Superior temporal gyrus (tissue), 1 donor: ENCODE data around the gene CHST2.
A peak's percentile ranks its signal among the peaks of the same experiment; 100 is the strongest.
"Not testable (repeated sequence)": the region's sequence is repeated elsewhere in the genome, so short reads cannot be mapped to it uniquely, and the experiment has no call there.

Experiments
- DNase-seq: peaks from one replicate; pipeline ENCODE4 v3.0.0-alpha.2; 2016; ENCODE audit errors: extremely low spot score

CHST2 gene, protein sequence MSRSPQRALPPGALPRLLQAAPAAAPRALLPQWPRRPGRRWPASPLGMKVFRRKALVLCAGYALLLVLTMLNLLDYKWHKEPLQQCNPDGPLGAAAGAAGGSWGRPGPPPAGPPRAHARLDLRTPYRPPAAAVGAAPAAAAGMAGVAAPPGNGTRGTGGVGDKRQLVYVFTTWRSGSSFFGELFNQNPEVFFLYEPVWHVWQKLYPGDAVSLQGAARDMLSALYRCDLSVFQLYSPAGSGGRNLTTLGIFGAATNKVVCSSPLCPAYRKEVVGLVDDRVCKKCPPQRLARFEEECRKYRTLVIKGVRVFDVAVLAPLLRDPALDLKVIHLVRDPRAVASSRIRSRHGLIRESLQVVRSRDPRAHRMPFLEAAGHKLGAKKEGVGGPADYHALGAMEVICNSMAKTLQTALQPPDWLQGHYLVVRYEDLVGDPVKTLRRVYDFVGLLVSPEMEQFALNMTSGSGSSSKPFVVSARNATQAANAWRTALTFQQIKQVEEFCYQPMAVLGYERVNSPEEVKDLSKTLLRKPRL

DNA sequence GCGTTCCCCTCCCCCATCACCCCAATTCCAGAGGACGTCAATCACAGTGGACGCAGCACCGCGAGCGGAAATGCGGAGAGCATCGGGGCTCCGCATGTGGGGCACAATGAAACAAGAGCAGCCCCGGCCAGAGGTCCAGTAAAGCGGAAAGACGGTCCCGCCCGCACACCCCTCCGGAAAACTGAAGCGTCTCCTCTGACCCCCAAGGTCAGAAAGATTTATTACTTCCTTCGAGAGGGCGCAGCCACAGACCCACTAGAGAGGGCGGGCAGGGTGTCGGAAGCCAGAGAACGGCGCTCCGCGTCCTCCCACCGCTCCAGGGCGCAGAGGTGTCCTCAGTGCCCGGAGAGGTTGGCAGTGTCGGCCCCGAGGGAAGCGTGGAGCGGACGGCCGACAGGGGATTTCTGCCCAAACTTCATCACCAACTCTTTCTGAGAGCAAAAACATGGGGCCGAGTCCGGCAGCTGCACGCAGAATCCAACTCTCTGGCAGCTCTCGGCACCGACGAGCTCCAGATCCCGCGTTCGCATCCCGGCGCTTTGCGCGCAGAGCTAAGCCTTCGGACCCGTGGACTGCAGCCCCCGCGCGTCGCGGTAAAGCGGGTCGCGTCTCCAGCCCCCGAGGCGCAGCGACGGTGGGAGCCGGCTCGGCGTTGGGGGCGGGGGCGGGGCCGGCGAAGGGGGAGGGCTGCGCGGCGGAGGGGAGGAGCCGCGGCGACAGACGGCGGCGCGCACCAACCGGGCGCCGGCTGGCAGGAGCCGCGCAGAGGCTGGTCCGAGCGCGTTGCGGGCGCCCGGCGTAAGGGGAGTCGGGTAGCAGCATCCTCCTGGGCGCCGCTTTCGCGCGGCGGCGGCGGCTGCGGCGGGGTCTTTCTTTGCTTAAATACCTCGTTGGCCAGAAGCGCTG is at the start of gene CHST2:
Gene CHST2 (plus strand): TSS at position 763 of the 906 bp plus-strand sequence. CDS start 1,046 bp downstream, outside the sequence.
- DNase-seq = peak; percentile 59

- DNase-seq = no peak
These were observed 48.5 kb upstream of the CHST2 start for GRCh38 chr3:143070977-143071551.

- no peak for DNase-seq
These were observed 47.8 kb upstream of the CHST2 start for GRCh38 chr3:143071776-143072175.

DNA sequence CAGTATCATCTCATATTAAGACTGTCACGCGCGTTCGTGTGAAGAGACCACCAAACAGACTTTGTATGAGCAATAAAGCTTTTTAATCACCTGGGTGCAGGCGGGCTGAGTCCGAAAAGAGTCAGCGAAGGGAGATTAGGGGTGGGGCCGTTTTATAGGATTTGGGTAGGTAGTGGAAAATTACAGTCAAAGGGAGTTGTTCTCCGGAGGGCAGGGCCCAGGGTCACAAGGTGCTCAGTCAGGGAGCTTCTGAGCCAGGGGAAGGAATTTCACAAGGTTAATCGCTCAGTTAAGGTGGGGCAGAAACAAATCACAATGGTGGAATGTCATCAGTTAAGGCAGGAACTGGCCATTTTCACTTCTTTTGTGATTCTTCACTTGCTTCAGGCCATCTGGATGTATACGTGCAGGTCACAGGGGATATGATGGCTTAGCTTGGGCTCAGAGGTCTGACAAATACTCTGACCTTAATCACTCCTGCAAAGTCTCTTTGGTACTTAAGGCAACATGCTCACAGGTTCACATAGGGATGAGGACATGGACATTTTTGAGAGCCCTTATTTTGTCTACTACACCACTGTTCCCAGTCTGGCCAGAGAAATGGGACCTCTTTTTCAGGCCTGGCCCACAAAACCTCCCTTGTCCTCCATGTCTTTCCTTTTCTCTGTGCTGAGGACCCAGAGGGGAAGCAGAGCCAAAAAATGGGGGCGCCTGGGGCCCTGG is 47.1 kb upstream of the CHST2 start:
- not testable (repeated sequence) for DNase-seq

DNA sequence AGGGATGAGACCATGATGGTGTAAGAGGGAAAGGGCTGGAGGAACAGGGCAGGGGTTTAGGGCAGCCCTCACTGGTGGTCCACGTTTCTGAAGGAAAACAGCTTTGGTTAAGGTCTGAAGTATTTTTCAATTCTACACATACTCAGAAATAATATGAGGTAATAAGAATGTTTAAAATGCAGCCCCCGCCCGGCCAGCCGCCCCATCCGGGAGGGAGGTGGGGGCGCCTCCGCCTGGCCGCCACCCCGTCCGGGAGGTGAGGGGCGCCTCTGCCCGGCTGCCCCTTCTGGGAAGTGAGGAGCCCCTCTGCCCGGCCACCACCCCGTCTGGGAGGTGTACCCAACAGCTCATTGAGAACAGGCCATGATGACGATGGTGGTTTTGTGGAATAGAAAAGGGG is 46.0 kb upstream of the CHST2 start:
- DNase-seq = not testable (repeated sequence)

DNA sequence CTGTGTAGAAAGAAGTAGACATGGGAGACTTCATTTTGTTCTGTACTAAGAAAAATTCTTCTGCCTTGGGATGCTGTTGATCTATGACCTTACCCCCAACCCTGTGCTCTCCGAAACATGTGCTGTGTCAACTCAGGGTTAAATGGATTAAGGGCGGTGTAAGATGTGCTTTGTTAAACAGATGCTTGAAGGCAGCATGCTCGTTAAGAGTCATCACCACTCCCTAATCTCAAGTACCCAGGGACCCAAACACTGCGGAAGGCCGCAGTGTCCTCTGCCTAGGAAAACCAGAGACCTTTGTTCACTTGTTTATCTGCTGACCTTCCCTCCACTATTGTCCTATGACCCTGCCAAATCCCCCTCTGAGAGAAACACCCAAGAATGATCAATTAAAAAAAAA is 45.6 kb upstream of the CHST2 start:
- not testable (repeated sequence) for DNase-seq

GRCh38 chr3:143078883-143079282 is 40.7 kb upstream of the CHST2 start:
- no peak for DNase-seq

GRCh38 chr3:143080196-143080595 is 39.4 kb upstream of the CHST2 start:
- DNase-seq = no peak

- no peak for DNase-seq
These were observed 38.2 kb upstream of the CHST2 start for GRCh38 chr3:143081365-143081764.

DNA sequence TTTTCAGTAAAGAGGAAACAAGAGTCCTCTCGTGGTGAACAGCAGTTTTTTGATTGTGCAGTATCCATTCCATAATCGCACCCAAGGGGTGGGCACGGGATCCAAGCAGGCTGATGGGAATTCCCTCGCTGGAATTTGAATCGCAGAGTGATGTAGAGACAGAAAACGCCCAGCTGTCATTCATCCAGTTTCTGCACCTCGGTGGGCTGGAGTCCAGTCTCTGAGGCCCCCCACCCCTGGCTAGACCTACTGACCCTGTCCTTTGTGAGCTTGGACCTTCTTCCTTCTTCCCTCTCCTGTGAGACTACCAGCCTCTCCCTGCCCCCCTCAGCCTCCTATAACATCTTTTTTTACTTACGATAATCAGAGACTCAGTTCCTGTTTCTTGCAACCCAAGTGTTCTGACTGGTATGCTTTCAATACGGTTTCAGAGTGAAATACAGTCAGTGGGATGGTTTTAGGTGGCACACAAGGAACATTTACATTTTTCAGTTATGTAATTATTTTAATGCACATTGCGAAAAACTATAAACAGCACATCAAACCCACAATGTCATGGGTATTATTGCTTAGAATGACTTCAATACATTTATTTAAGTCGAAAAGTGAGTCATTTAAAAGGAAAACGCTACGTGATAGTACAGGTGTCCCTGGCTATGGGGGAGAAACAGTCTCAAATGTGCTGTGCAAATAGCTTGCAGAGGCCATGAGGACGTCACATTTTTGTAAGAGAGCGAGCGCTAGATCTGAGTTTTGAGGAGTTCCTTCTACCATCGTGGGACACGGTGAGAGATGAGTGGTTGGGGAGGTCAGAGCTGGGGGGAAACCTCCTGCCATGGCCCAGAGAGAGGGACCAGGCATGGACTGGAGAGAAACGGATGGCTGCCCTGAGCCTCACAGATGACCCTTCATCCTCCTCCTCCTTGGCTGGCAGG is 37.5 kb upstream of the CHST2 start:
- no peak for DNase-seq

GRCh38 chr3:143083781-143084180 is 35.8 kb upstream of the CHST2 start:
- DNase-seq = no peak

GRCh38 chr3:143084856-143085731 is 34.5 kb upstream of the CHST2 start:
- DNase-seq = no peak

GRCh38 chr3:143088835-143089234 is 30.7 kb upstream of the CHST2 start:
- DNase-seq = no peak

GRCh38 chr3:143089965-143090364 is 29.6 kb upstream of the CHST2 start:
- DNase-seq = no peak

GRCh38 chr3:143090486-143090885 is 29.1 kb upstream of the CHST2 start:
- DNase-seq = no peak

- DNase-seq = no peak
These were observed 28.4 kb upstream of the CHST2 start for GRCh38 chr3:143090976-143091837.

- no peak for DNase-seq
These were observed 27.4 kb upstream of the CHST2 start for GRCh38 chr3:143092191-143092590.

- no peak for DNase-seq
These were observed 23.8 kb upstream of the CHST2 start for GRCh38 chr3:143095813-143096212.
